Tracheal epithelial cell (primary cell): ENCODE measurements around the gene OR1L4. TPM values are rescaled to one million over a fixed set of nuclear protein-coding genes. Genes with fewer than 3 reads are reported as not detected.

Source experiments
- total RNA-seq: library from RNA; depleted of rRNA; stranded (reverse); fragments of >200 nt; gene quantifications from 2 replicates; pipeline ENCODE4 v1.2.1, GENCODE V29; 2014

OR1L4 gene
- not detected in 2 replicates for total RNA-seq

GRCh38 chr9:122723690-122724089, at the start of gene OR1L4:
TSS of gene OR1L4 (plus strand) at chr9:122723990. CDS start at chr9:122723990, 0 bp downstream.

GRCh38 chr9:122742003-122742402, 18.2 kb downstream of the OR1L4 start, which contains the start of gene OR1L6:
TSS of gene OR1L6 (plus strand) at chr9:122742303. CDS start at chr9:122749848, 7,545 bp downstream.

Other genes starting within 250 kb of the OR1L4 start
- gene OR1J1, start 246.1 kb upstream of the OR1L4 start, total RNA-seq = not detected in 2 replicates
- gene OR1J2, start 213.2 kb upstream of the OR1L4 start, total RNA-seq = not detected in 2 replicates
- gene OR1J4, start 204.8 kb upstream of the OR1L4 start, total RNA-seq = not detected in 2 replicates
- not detected in 2 replicates for gene OR1N1, start 196.7 kb upstream of the OR1L4 start, total RNA-seq
- gene OR1N2, start 170.9 kb upstream of the OR1L4 start, total RNA-seq = not detected in 2 replicates
- gene OR1L8, start 140.6 kb upstream of the OR1L4 start, total RNA-seq = not detected in 2 replicates
- not detected in 2 replicates for gene OR1Q1, start 109.3 kb upstream of the OR1L4 start, total RNA-seq
- gene OR1B1, start 66.4 kb upstream of the OR1L4 start, total RNA-seq = not detected in 2 replicates
- gene OR1L1, start 62.3 kb upstream of the OR1L4 start, total RNA-seq = 0.24 TPM in 1 of 2 replicates, not detected in the other
- not detected in 2 replicates for gene OR1L3, start 48.9 kb upstream of the OR1L4 start, total RNA-seq
- 0.24 TPM in 1 of 2 replicates, not detected in the other for gene OR1L6, start 18.3 kb downstream of the OR1L4 start, total RNA-seq
- gene OR5C1, start 64.9 kb downstream of the OR1L4 start, total RNA-seq = not detected in 2 replicates
- gene OR1K1, start 76.1 kb downstream of the OR1L4 start, total RNA-seq = not detected in 2 replicates
- gene PDCL, start 104.6 kb downstream of the OR1L4 start, total RNA-seq = 28.1 and 32.3 TPM in 2 replicates
- gene RC3H2, start 181.4 kb downstream of the OR1L4 start, total RNA-seq = 55.2 and 56.1 TPM in 2 replicates
- gene ZBTB6, start 189.3 kb downstream of the OR1L4 start, total RNA-seq = 13.3 and 16.8 TPM in 2 replicates
- gene ZBTB26, start 207.5 kb downstream of the OR1L4 start, total RNA-seq = 1.4 and 2.1 TPM in 2 replicates
- gene RABGAP1, start 217.0 kb downstream of the OR1L4 start, total RNA-seq = 32.5 and 40.9 TPM in 2 replicates